ENCODE measurements around the gene PTHLH. TPM values are rescaled to one million over a fixed set of nuclear protein-coding genes. Genes with fewer than 3 reads are reported as not detected.

PTHLH gene
- total RNA-seq, 1 donor from 2014 or later: not detected

DNA sequence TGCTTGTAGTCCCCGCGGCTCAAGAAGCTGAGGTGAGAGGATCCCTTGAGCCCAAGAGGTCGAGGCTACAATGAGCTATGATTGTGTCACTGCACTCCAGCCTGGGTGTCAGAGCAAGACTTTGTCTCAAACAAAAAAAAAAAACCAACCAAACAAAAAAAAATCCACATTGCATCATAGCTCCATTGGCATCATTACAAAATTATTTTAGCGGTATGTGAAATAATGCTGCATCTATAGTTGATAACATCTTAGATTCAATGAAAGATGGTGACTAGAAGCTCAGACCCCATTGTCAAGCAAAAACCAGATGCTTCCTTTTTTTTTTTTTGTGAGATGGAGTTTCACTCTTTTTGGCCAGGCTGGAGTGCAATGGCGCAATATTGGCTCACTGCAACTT lies 14.8 kb upstream of the PTHLH start:
- TF ChIP-seq, protein P1, sequence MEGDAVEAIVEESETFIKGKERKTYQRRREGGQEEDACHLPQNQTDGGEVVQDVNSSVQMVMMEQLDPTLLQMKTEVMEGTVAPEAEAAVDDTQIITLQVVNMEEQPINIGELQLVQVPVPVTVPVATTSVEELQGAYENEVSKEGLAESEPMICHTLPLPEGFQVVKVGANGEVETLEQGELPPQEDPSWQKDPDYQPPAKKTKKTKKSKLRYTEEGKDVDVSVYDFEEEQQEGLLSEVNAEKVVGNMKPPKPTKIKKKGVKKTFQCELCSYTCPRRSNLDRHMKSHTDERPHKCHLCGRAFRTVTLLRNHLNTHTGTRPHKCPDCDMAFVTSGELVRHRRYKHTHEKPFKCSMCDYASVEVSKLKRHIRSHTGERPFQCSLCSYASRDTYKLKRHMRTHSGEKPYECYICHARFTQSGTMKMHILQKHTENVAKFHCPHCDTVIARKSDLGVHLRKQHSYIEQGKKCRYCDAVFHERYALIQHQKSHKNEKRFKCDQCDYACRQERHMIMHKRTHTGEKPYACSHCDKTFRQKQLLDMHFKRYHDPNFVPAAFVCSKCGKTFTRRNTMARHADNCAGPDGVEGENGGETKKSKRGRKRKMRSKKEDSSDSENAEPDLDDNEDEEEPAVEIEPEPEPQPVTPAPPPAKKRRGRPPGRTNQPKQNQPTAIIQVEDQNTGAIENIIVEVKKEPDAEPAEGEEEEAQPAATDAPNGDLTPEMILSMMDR (IDR thresholded peaks at IDR 0.05): no peak
- Mint-ChIP-seq H3K4me1 (no peaks in the 10 kb centered on the region), H3K4me3 (no peak overlapping the region), H3K27ac (no peak overlapping the region), H3K9me3 (peaks cover 4% of the 10 kb centered on the region), H3K27me3 (peaks cover 10% of the 10 kb centered on the region), H3K36me3 (ENCODE audit: low read depth) (no peaks in the 10 kb centered on the region)
- intact Hi-C loops (cut with micrococcal nuclease): no loop called here
- ChIA-PET POLR2A (no interaction called here), CTCF (no interaction called here)
- ATAC-seq (ENCODE audit: low read depth) (no peak), DNase-seq (no peak)

DNA sequence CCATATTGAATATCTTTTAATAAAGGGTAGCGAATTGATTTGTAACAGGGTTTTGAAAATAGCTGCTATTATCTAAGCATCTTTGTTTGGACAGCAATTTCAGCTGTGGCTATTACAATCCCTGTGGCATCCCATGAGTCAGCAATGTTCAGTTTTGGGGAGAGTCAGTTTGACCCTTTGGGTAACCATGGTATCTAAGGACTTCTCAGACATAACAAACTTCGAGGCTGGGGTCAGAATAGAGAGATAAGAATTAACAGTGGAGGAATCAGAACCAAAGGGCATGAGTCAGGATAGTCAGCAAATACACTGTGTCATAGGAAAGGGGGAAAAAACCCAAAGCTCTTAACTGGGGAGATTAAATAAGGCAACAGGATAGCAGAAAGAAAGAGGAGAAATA lies 11.7 kb upstream of the PTHLH start:
- Mint-ChIP-seq H3K9me3 (peaks cover 2% of the 10 kb centered on the region), H3K36me3 (ENCODE audit: low read depth) (no peaks in the 10 kb centered on the region), H3K4me3 (no peak overlapping the region), H3K27ac (no peak overlapping the region), H3K27me3 (peaks cover 24% of the 10 kb centered on the region), H3K4me1 (no peaks in the 10 kb centered on the region)
- POLR2A ChIA-PET: no interaction called here
- CTCF ChIA-PET: no interaction called here
- TF ChIP-seq, protein P1 (IDR thresholded peaks at IDR 0.05): no peak
- ATAC-seq (ENCODE audit: low read depth) (no peak), DNase-seq (no peak)
- intact Hi-C loops (cut with micrococcal nuclease): no loop called here

DNA sequence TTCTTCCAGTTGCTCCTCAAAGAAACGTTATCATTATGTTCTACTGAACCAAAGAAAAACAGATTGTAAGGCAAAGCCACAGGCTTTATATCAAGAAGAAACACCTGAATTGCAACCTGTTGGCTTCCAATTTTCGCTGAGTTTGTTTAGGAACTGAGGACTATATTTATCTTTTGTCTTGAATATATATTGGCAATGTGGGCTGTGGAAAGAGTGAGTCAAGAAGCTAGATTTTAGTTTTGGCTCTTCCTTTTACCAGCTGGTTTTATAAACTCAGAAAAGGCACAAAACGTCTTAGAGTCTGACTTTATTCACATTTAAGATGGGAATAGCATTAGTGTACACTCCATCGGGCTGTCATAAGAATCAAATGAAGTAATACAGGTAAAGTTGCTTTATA lies 10.4 kb upstream of the PTHLH start:
- ATAC-seq (ENCODE audit: low read depth) (no peak), DNase-seq (no peak)
- CTCF ChIA-PET: no interaction called here
- H3K27me3 Mint-ChIP-seq: peaks cover 32% of the 10 kb centered on the region
- no peaks in the 10 kb centered on the region for H3K36me3 Mint-ChIP-seq (ENCODE audit: low read depth)
- intact Hi-C loops (cut with micrococcal nuclease): no loop called here
- peaks cover 2% of the 10 kb centered on the region for H3K9me3 Mint-ChIP-seq
- TF ChIP-seq, protein P1 (IDR thresholded peaks at IDR 0.05): no peak
- POLR2A ChIA-PET: no interaction called here
- H3K27ac Mint-ChIP-seq: no peak overlapping the region
- H3K4me1 Mint-ChIP-seq: no peaks in the 10 kb centered on the region
- H3K4me3 Mint-ChIP-seq: no peak overlapping the region

DNA sequence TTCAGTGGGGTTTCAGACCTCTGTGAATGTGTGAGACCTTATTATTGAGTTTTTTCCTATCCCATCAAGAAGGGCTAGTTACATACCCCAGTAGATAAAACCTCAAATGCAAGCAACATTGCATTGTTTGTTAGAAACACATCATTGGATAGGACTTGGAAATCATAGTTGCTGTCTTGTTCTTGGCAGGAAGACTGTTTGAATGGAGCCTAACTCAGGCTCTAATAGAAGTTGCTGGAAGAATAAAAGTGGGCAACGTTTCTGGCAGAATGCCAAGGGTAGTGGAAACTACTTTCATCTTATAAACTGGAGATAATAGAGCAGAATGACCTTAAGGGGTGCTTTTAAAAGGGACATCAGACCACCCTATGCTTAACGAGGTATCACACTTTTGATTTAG lies 9.9 kb upstream of the PTHLH start:
- Mint-ChIP-seq H3K27ac (no peak overlapping the region), H3K4me1 (no peaks in the 10 kb centered on the region), H3K4me3 (no peak overlapping the region), H3K27me3 (peaks cover 36% of the 10 kb centered on the region), H3K36me3 (ENCODE audit: low read depth) (no peaks in the 10 kb centered on the region), H3K9me3 (peaks cover 2% of the 10 kb centered on the region)
- POLR2A ChIA-PET: no interaction called here
- TF ChIP-seq, protein P1 (IDR thresholded peaks at IDR 0.05): no peak
- ATAC-seq (ENCODE audit: low read depth): no peak
- intact Hi-C loops (cut with micrococcal nuclease): no loop called here
- CTCF ChIA-PET: no interaction called here
- DNase-seq: no peak

DNA sequence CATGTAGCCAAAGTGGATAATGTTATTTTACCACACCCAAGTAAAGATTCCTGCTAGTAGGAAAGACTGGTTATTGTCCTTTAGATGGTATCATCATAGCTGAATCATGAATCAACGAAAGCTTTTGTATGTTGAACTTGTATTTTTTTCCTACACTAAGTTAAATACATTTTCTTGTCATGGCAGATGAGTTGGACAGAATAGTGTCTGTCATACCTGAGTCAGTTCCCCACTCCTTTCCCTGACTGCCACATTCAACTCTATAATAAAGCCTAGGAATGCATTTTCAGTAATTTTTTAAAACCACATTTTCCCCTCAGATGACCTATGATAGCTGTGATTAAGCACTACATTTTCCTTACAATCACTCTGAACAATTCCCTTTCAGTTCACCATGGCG lies 9.3 kb upstream of the PTHLH start:
- Mint-ChIP-seq H3K4me3 (no peak overlapping the region), H3K4me1 (no peaks in the 10 kb centered on the region), H3K9me3 (peaks cover 2% of the 10 kb centered on the region), H3K27ac (no peak overlapping the region), H3K36me3 (ENCODE audit: low read depth) (no peaks in the 10 kb centered on the region), H3K27me3 (peaks cover 38% of the 10 kb centered on the region)
- intact Hi-C loops (cut with micrococcal nuclease): no loop called here
- ChIA-PET CTCF (no interaction called here), POLR2A (no interaction called here)
- DNase-seq: no peak
- TF ChIP-seq, protein P1 (IDR thresholded peaks at IDR 0.05): no peak
- no peak for ATAC-seq (ENCODE audit: low read depth)

Data from activated B cell treated with CpG ODN at 0.5 μM for 24 hours (primary cell).